SJSA1 (cell line): ENCODE data around the gene SLC16A6. TPM values are rescaled to one million over a fixed set of nuclear protein-coding genes. Genes with fewer than 3 reads are reported as not detected.
A peak's percentile ranks its signal among the peaks of the same experiment; 100 is the strongest.
"Not testable (repeated sequence)": the region's sequence is repeated elsewhere in the genome, so short reads cannot be mapped to it uniquely, and the experiment has no call there.

Source experiments
- DNase-seq, 2 experiments: peaks; one replicate each; pipeline ENCODE4 v3.0.0-alpha.2; 2015 to 2020; ENCODE audit warnings: low spot score in 2 of 2, low read depth in 1 of 2
- H3K27ac ChIP-seq: fragments of 250-450 bp; sonication (Bioruptor Pico); 2 replicates; pipeline ENCODE4 v1.5.1; 2020; ENCODE audit warnings: mild to moderate bottlenecking, moderate library complexity
- H3K27me3 ChIP-seq: fragments of 250-450 bp; sonication (Bioruptor Pico); replicated peaks from 2 replicates; pipeline ENCODE4 v1.5.1; 2020; ENCODE audit warnings: mild to moderate bottlenecking, moderate library complexity
- H3K36me3 ChIP-seq: fragments of 250-450 bp; sonication (Bioruptor Pico); 2 replicates; pipeline ENCODE4 v1.5.1; 2020; ENCODE audit warnings: mild to moderate bottlenecking
- H3K4me1 ChIP-seq: fragments of 250-450 bp; sonication (Bioruptor Pico); replicated peaks from 2 replicates; pipeline ENCODE4 v1.6.1; 2021; ENCODE audit warnings: mild to moderate bottlenecking
- H3K4me3 ChIP-seq: fragments of 250-450 bp; sonication (Bioruptor Pico); 2 replicates; pipeline ENCODE4 v1.5.1; 2020; ENCODE audit warnings: mild to moderate bottlenecking
- H3K9me3 ChIP-seq: fragments of 250-450 bp; sonication (Bioruptor Pico); replicated peaks from 2 replicates; pipeline ENCODE4 v1.5.1; 2020; ENCODE audit warnings: mild to moderate bottlenecking
- total RNA-seq: library from RNA; depleted of rRNA; stranded (reverse); fragments of >200 nt; shearing (Covaris generic); gene quantifications from 2 replicates; pipeline ENCODE4 v1.2.3, GENCODE V29; 2014

SLC16A6 gene
- total RNA-seq, 1 experiment from 2014 or later: not detected

GRCh38 chr17:68290268-68290954 lies 516 bp downstream of the SLC16A6 start:
- H3K9me3 ChIP-seq: 0 out of 2 replicates have a peak, but pooled peaks cover 4% of the 10 kb centered on the region
- no peak overlapping the region for H3K27ac ChIP-seq
- H3K27me3 ChIP-seq: peaks cover 75% of the 10 kb centered on the region
- no peaks in the 10 kb centered on the region for H3K36me3 ChIP-seq
- H3K4me1 ChIP-seq: peaks cover 20% of the 10 kb centered on the region
- DNase-seq: no peak
- no peak overlapping the region for H3K4me3 ChIP-seq

- Histone ChIP-seq H3K9me3 (0 out of 2 replicates have a peak, but pooled peaks cover 4% of the 10 kb centered on the region), H3K36me3 (no peaks in the 10 kb centered on the region), H3K4me1 (peaks cover 20% of the 10 kb centered on the region), H3K27me3 (peaks cover 75% of the 10 kb centered on the region), H3K4me3 (no peak overlapping the region), H3K27ac (no peak overlapping the region)
- no peak for DNase-seq
These were observed 1.0 kb downstream of the SLC16A6 start for GRCh38 chr17:68289936-68290267.

- no peak overlapping the region for H3K27ac ChIP-seq
- H3K9me3 ChIP-seq: 0 out of 2 replicates have a peak, but pooled peaks cover 4% of the 10 kb centered on the region
- peaks cover 75% of the 10 kb centered on the region for H3K27me3 ChIP-seq
- H3K4me1 ChIP-seq: peaks cover 20% of the 10 kb centered on the region
- no peak for DNase-seq
- no peak overlapping the region for H3K4me3 ChIP-seq
- no peaks in the 10 kb centered on the region for H3K36me3 ChIP-seq
These were observed 1.5 kb downstream of the SLC16A6 start for GRCh38 chr17:68289473-68289872.

GRCh38 chr17:68288804-68289203 lies 2.1 kb downstream of the SLC16A6 start:
- 0 out of 2 replicates have a peak, but pooled peaks cover 4% of the 10 kb centered on the region for H3K9me3 ChIP-seq
- H3K27ac ChIP-seq: no peak overlapping the region
- no peak for DNase-seq
- H3K27me3 ChIP-seq: peaks cover 71% of the 10 kb centered on the region
- H3K36me3 ChIP-seq: no peaks in the 10 kb centered on the region
- peaks cover 20% of the 10 kb centered on the region for H3K4me1 ChIP-seq
- H3K4me3 ChIP-seq: no peak overlapping the region

GRCh38 chr17:68288375-68288774 lies 2.6 kb downstream of the SLC16A6 start:
- Histone ChIP-seq H3K27me3 (peaks cover 67% of the 10 kb centered on the region), H3K27ac (no peak overlapping the region), H3K36me3 (no peaks in the 10 kb centered on the region), H3K4me1 (peaks cover 20% of the 10 kb centered on the region), H3K9me3 (0 out of 2 replicates have a peak, but pooled peaks cover 4% of the 10 kb centered on the region), H3K4me3 (no peak overlapping the region)
- no peak for DNase-seq

- H3K4me3 ChIP-seq, H3K4me1 ChIP-seq, H3K27ac ChIP-seq, DNase-seq, H3K36me3 ChIP-seq, H3K27me3 ChIP-seq, H3K9me3 ChIP-seq: not testable (repeated sequence)
These were observed 9.0 kb downstream of the SLC16A6 start for GRCh38 chr17:68281965-68282364.

GRCh38 chr17:68277807-68278206 lies 13.1 kb downstream of the SLC16A6 start:
- Histone ChIP-seq H3K27me3 (peaks cover 10% of the 10 kb centered on the region), H3K27ac (no peak overlapping the region), H3K36me3 (no peaks in the 10 kb centered on the region), H3K4me3 (no peak overlapping the region), H3K4me1 (no peaks in the 10 kb centered on the region), H3K9me3 (peaks cover 9% of the 10 kb centered on the region)
- no peak for DNase-seq

GRCh38 chr17:68276339-68276738 lies 14.6 kb downstream of the SLC16A6 start:
- H3K27me3 ChIP-seq, H3K4me1 ChIP-seq, H3K9me3 ChIP-seq, H3K27ac ChIP-seq, H3K36me3 ChIP-seq, DNase-seq, H3K4me3 ChIP-seq: not testable (repeated sequence)

- Histone ChIP-seq H3K4me3 (no peak overlapping the region), H3K36me3 (no peaks in the 10 kb centered on the region), H3K4me1 (no peaks in the 10 kb centered on the region), H3K27me3 (peaks cover 10% of the 10 kb centered on the region), H3K9me3 (peaks cover 4% of the 10 kb centered on the region), H3K27ac (no peak overlapping the region)
- DNase-seq: no peak
These were observed 17.2 kb downstream of the SLC16A6 start for GRCh38 chr17:68273722-68274121.

GRCh38 chr17:68265833-68266232 lies 25.1 kb downstream of the SLC16A6 start:
- not testable (repeated sequence) for H3K36me3 ChIP-seq, H3K9me3 ChIP-seq, H3K27me3 ChIP-seq, H3K4me1 ChIP-seq, H3K4me3 ChIP-seq, DNase-seq, H3K27ac ChIP-seq

- not testable (repeated sequence) for H3K9me3 ChIP-seq, H3K27me3 ChIP-seq, H3K4me1 ChIP-seq, H3K4me3 ChIP-seq, H3K27ac ChIP-seq, H3K36me3 ChIP-seq
- DNase-seq: peak in 1 of 2 experiments; percentile 49
These were observed 27.7 kb downstream of the SLC16A6 start for GRCh38 chr17:68263101-68263681.

- DNase-seq, H3K9me3 ChIP-seq, H3K27me3 ChIP-seq, H3K4me3 ChIP-seq, H3K27ac ChIP-seq, H3K36me3 ChIP-seq, H3K4me1 ChIP-seq: not testable (repeated sequence)
These were observed 28.5 kb downstream of the SLC16A6 start for GRCh38 chr17:68262467-68262866.

GRCh38 chr17:68260051-68260762 lies 30.7 kb downstream of the SLC16A6 start:
- Histone ChIP-seq H3K36me3 (peaks cover 4% of the 10 kb centered on the region; the same call in 1 of the 2 replicates), H3K27me3 (no peaks in the 10 kb centered on the region), H3K4me3 (no peak overlapping the region), H3K27ac (no peak overlapping the region), H3K4me1 (no peaks in the 10 kb centered on the region), H3K9me3 (no peaks in the 10 kb centered on the region)
- DNase-seq: no peak

GRCh38 chr17:68259648-68259951 lies 31.3 kb downstream of the SLC16A6 start:
- DNase-seq: not testable (repeated sequence)

More at GRCh38 chr17:68259648-68259951, 31.3 kb downstream of the SLC16A6 start:
- not testable (repeated sequence) for H3K36me3 ChIP-seq, H3K27me3 ChIP-seq, H3K4me3 ChIP-seq, H3K4me1 ChIP-seq, H3K9me3 ChIP-seq, H3K27ac ChIP-seq
